GM08714 (cell line): ENCODE measurements around the gene CRYBB1.

Experiments used
- H3K4me3 ChIP-seq: fragments of 200-500 bp; sonication (Bioruptor generic); 2 replicates; pipeline ENCODE4 v1.5.1; 2014; ENCODE audit warnings: mild to moderate bottlenecking, low read length, inconsistent platforms
- ZNF274 ChIP-seq: IDR thresholded peaks from 2 replicates; pipeline ENCODE4 v1.6.1; 2012; ENCODE audit warnings: mild to moderate bottlenecking, low read depth, low read length

The CRYBB1 gene

GRCh38 chr22:26617271-26618199, at the start of gene CRYBB1:
CRYBB1 (minus strand) TSS chr22:26618027; CDS start chr22:26616319, 1,708 bp downstream.
- H3K4me3 ChIP-seq, result no peak within 1 kb of the TSS
- no peak for TF ChIP-seq ZNF274

GRCh38 chr22:26667140-26667539, 49.3 kb upstream of the CRYBB1 start:
- TF ChIP-seq ZNF274, result no peak
- no peak overlapping the region for H3K4me3 ChIP-seq

GRCh38 chr22:26665813-26666231, 48.0 kb upstream of the CRYBB1 start:
- H3K4me3 ChIP-seq, result no peak overlapping the region
- TF ChIP-seq ZNF274, result no peak

DNA sequence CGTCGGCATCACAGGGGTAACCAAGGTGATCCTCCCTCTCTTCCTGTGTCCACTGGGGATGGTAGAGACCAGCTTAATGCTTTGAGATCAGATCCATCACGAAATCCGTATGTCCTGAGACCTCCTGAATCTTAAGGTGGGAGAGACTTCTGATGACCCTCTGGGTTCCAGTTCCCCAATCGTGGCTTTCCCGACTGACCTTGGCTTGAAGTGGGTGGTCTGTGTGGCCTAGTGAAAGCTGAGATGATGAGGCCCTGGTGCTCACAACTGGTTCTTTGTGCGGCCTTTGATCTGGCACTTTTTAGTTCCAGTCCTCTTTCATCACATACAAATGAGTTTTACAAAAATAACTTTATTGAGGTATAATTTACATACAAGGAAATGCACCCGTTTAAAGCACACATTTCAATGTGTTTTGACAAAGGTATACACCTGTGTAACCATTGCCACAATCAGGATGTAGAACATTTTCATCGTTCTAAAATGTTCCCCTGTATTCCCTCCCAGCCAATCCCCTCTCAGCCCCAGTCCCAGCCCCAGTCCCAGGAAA, 45.6 kb upstream of the CRYBB1 start:
- H3K4me3 ChIP-seq, result no peak overlapping the region
- no peak for TF ChIP-seq ZNF274

- H3K4me3 ChIP-seq, result no peak overlapping the region
- TF ChIP-seq ZNF274, result no peak
Observed at GRCh38 chr22:26662160-26662559, 44.3 kb upstream of the CRYBB1 start.

- H3K4me3 ChIP-seq, result no peak overlapping the region
- TF ChIP-seq ZNF274, result no peak
Observed at GRCh38 chr22:26660961-26661578, 43.2 kb upstream of the CRYBB1 start.

DNA sequence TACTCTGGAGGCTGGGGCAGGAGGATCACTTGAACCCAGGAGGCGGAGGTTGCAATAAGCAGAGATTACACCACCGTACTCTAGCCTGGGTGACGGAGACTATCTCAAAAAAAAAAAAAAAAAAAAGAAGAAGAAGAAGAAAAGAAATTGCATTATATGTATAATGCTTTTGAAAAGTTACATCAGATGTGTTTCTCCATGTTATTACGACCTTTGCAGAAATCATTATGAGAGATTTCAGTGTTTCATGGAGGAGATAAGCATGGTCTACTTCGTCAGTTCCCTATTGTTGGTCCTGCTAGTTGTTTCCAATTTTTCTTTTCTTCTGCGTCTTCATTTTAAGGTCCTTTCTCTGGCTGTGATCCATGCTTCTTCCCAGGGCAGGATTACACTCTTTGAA, 42.5 kb upstream of the CRYBB1 start:
- H3K4me3 ChIP-seq, result no peak overlapping the region
- no peak for TF ChIP-seq ZNF274

- peak overlapping the region; percentile 29; the same call in 1 of the 2 replicates for H3K4me3 ChIP-seq
- no peak for TF ChIP-seq ZNF274
Observed at GRCh38 chr22:26658671-26659478, 41.0 kb upstream of the CRYBB1 start.

DNA sequence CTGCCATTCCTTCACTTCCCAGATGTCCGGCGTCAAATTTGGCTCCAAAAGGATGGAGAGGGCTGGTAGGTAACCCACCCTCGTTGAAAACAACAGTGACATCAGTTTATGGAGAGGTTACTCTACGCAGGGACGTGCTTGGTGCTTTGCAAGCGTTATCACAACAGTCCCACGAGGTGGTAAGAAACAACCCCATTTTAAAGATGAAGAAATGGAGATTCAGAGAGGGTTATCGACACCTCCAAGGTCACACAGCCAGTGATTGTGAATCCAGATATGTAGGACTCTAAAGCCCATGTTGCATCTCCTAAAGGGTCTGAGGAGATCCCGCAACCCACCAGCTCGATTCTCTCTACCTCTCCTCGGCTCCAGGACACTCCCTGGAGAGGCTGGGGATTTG, 40.3 kb upstream of the CRYBB1 start:
- TF ChIP-seq ZNF274, result no peak
- peak overlapping the region; percentile 29; the same call in 1 of the 2 replicates for H3K4me3 ChIP-seq

DNA sequence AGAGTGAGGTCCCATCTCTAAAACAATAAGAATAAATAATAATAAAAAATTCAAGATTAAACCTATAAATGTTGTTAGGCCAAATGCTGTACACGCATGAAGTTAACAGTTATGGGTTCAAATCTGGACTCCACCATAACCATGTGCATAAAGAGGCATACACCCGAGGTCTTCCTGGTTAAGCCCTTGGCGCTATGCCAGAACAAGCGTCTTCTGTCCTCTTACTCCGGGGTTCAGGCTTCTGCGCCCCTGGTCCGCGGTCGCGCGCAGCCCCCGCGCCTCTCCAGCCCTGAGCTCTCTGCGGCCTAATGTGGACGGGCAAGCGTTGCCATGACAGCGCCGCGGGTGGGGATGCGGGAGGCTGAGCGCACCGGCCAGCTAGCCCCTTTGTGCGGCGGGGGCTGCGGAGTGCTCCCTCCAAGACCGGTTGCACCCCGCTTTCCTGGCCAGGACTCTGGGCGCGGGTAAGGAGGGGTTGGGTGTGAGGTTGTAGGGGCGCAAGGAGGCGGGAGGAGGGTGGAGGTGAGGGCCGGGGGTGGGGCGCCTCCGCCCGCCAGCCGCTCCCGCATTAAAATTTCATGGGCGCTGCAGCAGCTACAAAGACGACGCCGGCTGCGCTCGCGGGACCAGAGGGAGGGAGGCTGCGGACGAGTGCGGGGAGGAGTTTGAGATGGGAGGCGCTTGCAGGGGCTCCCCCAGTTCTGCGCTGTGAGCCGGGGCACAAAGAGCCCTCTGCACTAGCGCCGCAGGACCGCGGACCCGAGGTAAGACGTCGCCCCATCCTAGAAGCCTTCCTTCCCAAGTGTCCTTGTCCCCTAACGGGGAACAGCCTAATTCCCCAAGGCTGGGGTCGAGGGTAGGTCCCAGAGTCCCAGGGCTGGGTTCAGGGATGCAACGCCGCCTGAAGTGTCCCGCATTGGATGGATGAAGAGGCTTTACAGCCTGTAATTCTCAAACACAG, 39.3 kb upstream of the CRYBB1 start, which contains the start of gene MIAT:
Gene MIAT (plus strand): TSS at position 698 of the 961 bp plus-strand sequence.
- peak within 1 kb of the TSS; percentile 29; the same call in 1 of the 2 replicates for H3K4me3 ChIP-seq
- no peak for TF ChIP-seq ZNF274

- TF ChIP-seq ZNF274, result no peak
- H3K4me3 ChIP-seq, result no peak overlapping the region
Observed at GRCh38 chr22:26651815-26652214, 34.0 kb upstream of the CRYBB1 start.

DNA sequence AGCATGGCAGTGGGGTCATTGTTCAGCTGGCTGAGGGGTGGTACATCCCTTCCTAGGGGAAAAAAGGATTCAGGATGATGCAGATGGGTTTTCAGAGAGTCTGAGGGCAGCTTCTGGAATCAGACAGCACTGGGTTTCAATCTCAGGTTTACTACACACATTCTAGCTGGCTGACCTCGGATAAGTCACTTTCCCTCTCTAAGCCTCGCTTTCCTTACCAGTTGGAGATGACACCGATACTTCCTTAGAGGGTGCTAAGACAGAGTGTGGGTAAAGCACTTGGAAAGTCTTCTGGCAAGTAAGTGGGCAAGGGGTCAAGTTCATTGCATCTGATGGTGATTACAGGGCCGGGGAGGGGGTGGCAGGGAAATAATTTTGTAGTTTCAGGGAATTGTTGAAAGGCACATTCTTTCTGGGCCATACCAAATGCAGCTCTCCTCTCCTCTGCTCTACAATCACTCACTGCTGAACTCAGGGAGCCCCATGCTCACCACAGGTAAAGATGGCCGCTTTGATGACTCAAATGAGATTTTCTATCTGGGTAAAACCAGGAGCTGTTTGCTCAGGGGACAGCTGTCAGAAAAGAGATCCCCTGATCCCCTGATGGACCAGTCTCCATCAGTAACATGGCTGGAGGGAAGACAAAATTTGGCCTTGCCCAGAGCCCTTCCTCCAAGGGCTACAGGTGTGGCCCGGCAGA, 33.0 kb upstream of the CRYBB1 start:
- no peak for TF ChIP-seq ZNF274
- no peak overlapping the region for H3K4me3 ChIP-seq
